GM21723 (cell line): Measurements from ENCODE around the gene PTGDR2.

Experiments
- ATAC-seq: cut with Tn5 transposase; IDR thresholded peaks from one replicate; pipeline ENCODE4 v1.9.1; 2021; ENCODE audit warnings: mild to moderate bottlenecking, moderate library complexity; ENCODE audit not compliant: unreplicated experiment

The PTGDR2 gene

GRCh38 chr11:60813324-60813723, 42.4 kb downstream of the PTGDR2 start:
- no peak for ATAC-seq

- ATAC-seq, result no peak
Measured at GRCh38 chr11:60810569-60810968, 45.2 kb downstream of the PTGDR2 start.

GRCh38 chr11:60810151-60810550, 45.6 kb downstream of the PTGDR2 start:
- ATAC-seq, result no peak

GRCh38 chr11:60809691-60810090, 46.1 kb downstream of the PTGDR2 start:
- ATAC-seq, result no peak

- ATAC-seq, result no peak
Measured at GRCh38 chr11:60809249-60809648, 46.5 kb downstream of the PTGDR2 start.

- ATAC-seq, result no peak
Measured at GRCh38 chr11:60803273-60803936, 52.3 kb downstream of the PTGDR2 start.

- ATAC-seq, result no peak
Measured at GRCh38 chr11:60801194-60801593, 54.6 kb downstream of the PTGDR2 start.
